Heart left ventricle (tissue), 16 donors: Measurements from ENCODE around the gene GPR39. TPM values are rescaled to one million over a fixed set of nuclear protein-coding genes. Genes with fewer than 3 reads are reported as not detected.

ENCODE experiments used
- ATAC-seq, 4 donors: fragments of 200-7000 bp; cut with Tn5 transposase; one replicate each; pipeline ENCODE4 v1.9.1; 2020 to 2022; ENCODE audit warnings: moderate library complexity in 4 of 4, mild to moderate bottlenecking in 3 of 4, moderate number of reproducible peaks in 1 of 4
- DNase-seq, 5 donors: peaks; one replicate each; pipeline ENCODE4 v3.0.0-alpha.2; 2020
- H3K27ac ChIP-seq, 12 donors: fragments of 200-600 bp; sonication (generic) in 4 of 12; one replicate each; pipeline versions ENCODE4 v1.5.0 to v1.8.0; 2016 to 2022; ENCODE audit warnings: mild to moderate bottlenecking in 2 of 12
- H3K27me3 ChIP-seq, 9 donors: fragments of 200-600 bp; sonication (generic) in 2 of 9; one replicate each; pipeline versions ENCODE4 v1.5.1 to v1.8.0; 2016 to 2022; ENCODE audit warnings: mild to moderate bottlenecking in 3 of 9
- H3K36me3 ChIP-seq, 9 donors: fragments of 200-600 bp; sonication (generic) in 2 of 9; one replicate each; pipeline versions ENCODE4 v1.5.0 to v1.8.0; 2018 to 2022; ENCODE audit warnings: mild to moderate bottlenecking in 2 of 9
- H3K4me1 ChIP-seq, 12 donors: fragments of 200-600 bp; sonication (generic) in 4 of 12; one replicate each; pipeline versions ENCODE4 v1.5.0 to v1.8.0; 2016 to 2022; ENCODE audit warnings: mild to moderate bottlenecking in 3 of 12
- H3K4me3 ChIP-seq, 12 donors: fragments of 200-600 bp; sonication (generic) in 4 of 12; one replicate each; pipeline versions ENCODE4 v1.5.0 to v1.8.0; 2017 to 2022; ENCODE audit warnings: mild to moderate bottlenecking in 9 of 12, moderate library complexity in 4 of 12
- H3K9me3 ChIP-seq, 12 donors: fragments of 200-600 bp; sonication (generic) in 4 of 12; one replicate each; pipeline versions ENCODE4 v1.5.0 to v1.8.0; 2016 to 2022; ENCODE audit warnings: mild to moderate bottlenecking in 1 of 12
- POLR2A ChIP-seq, 2 donors: fragments of 450-650 bp; IDR thresholded peaks; one replicate each; pipeline ENCODE4 v1.6.1; 2017; ENCODE audit warnings: antibody characterized with exemption in 2 of 2, mild to moderate bottlenecking in 2 of 2, moderate library complexity in 2 of 2
- WGBS, 4 donors: extraction: QIAGEN DNeasy Blood & Tissue Kit in 2 of 4; methylation state at CpG; one replicate each; pipeline versions ENCODE4 v1.1.5 to v1.1.7; 2013 to 2018; 5-methylcytosine and 5-hydroxymethylcytosine counted together
- intact Hi-C, 10 donors: fragments of 100-400 bp; cut with DNase I; formaldehyde crosslinking; loops; one replicate each; pipeline versions ENCODE4 v1.11.1 to v1.14.2; 2022
- polyA plus RNA-seq, 2 donors: library from polyadenylated mRNA; stranded (reverse); fragments of 200-250 nt; gene quantifications; one replicate each; pipeline ENCODE4 v1.2.3, GENCODE V29; 2013
- total RNA-seq, 9 donors: library from RNA; depleted of rRNA in 2 of 9; stranded (reverse); fragments of >200 nt in 2 of 9; fragmentation: NEBNext Ultra II Directional in 3 of 9; extraction: Animal tissue kit (Norgen Biotek cat#: 25700) in 3 of 9; gene quantifications; one replicate each; pipeline versions ENCODE4 v1.1.0 to v1.2.4, GENCODE V29; 2016 to 2023
- TF ChIP-seq, protein P1 (sequence below), 12 donors: fragments of 200-600 bp; sonication (generic) in 4 of 12; IDR thresholded peaks; one replicate each; pipeline versions ENCODE4 v1.5.0 to v1.8.0; 2018 to 2022; ENCODE audit warnings: antibody characterized with exemption in 12 of 12, mild to moderate bottlenecking in 5 of 12
- donor health status: ischemic (EF 13 %, LVEDD 7.1; RV severe dilation, severe dysfunction).
- donor health status: healthy with polysubstance abuse.
- donor health status: DM: no; HTN: yes; CAD: no.
- donor health status: DM: no; HTN: no; CAD: no.
- donor health status: ischemic (EF 25% LVEDD 6.9; RV normal size, moderate dysfunction).
- donor health status: ischemic (EF 25% LVEDD 5.7; RV mildly dilated, moderate dysfunction).
- donor health status: healthy.
- donor health status: DM: yes; HTN: yes; CAD: no.
- donor health status: ischemic (EF 35%, LVEDD 5.7; RV mildly dilated, moderate dysfunction).
- donor health status: nonischemic (EF 11% LVEDD 7.7; RV severe dilation, severe dysfunction).
- donor health status: DM: yes; HTN: yes; CAD: no.
- donor health status: PGD.
- donor health status: ischemic (EF 29% LVEDD 5.4; RV normal size, mild dysfunction).
- donor health status: nonischemic (EF 23%, LVEDD 6.1; RV moderate dilation, normal function).

GPR39 gene
- total and polyA plus RNA-seq, 11 donors = 0.11 TPM; not detected in 10

DNA sequence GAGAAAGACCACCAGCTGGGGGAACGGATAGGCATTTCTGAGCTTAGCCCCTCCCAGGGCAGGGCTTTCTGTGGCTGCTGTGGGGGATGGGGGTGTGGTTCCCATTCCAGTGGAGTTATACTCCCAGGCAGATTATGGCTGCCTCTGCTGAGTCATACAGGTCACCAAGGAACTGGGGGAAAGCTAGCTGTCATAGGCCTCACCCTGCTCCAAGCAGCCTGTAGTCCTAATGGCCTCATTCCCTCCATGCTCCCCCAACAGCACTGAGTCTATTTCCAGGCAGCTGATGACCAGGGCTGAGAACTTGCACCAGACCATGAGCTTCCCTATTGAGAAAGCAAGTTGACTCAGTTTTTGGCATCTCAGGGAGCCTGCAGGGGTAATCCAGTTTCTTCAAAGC lies 87.1 kb downstream of the GPR39 start:
- no peak overlapping the region for H3K27ac ChIP-seq

DNA sequence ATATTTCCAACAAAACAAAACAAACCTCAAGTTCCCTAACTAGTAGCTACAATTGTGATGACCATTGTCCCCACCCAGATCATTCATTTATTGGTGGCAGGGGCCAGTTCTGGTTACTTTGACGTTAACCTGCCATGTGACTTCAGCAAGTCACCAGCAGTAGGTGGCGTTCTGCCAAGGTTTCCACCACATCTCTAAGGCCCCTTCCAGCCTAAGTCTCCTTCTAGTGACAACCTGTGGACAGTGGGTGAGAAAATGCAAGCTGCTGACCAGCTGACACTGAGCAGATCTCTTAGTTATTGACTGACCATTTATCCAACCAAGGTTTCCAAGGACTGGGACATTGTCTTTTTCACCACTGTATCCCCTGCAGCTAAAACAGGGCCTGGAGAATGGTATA lies 98.4 kb downstream of the GPR39 start:
- intact Hi-C loops = no loop called here
- 26 to 36% (median 30%) methylated on average over 2 of the region's 2 CpGs for WGBS, 4 donors
- peaks cover 0 to 4% (median 0%) of the 10 kb centered on the region in 12 donors for H3K9me3 ChIP-seq
- ATAC-seq (no peak), DNase-seq (no peak)
- peaks cover 0 to under 1% (median 0%) of the 10 kb centered on the region in 9 donors for H3K27me3 ChIP-seq
- no peak overlapping the region for H3K4me3 ChIP-seq
- no peak overlapping the region for H3K27ac ChIP-seq
- H3K36me3 ChIP-seq = no peaks in the 10 kb centered on the region
- TF ChIP-seq, protein P1, sequence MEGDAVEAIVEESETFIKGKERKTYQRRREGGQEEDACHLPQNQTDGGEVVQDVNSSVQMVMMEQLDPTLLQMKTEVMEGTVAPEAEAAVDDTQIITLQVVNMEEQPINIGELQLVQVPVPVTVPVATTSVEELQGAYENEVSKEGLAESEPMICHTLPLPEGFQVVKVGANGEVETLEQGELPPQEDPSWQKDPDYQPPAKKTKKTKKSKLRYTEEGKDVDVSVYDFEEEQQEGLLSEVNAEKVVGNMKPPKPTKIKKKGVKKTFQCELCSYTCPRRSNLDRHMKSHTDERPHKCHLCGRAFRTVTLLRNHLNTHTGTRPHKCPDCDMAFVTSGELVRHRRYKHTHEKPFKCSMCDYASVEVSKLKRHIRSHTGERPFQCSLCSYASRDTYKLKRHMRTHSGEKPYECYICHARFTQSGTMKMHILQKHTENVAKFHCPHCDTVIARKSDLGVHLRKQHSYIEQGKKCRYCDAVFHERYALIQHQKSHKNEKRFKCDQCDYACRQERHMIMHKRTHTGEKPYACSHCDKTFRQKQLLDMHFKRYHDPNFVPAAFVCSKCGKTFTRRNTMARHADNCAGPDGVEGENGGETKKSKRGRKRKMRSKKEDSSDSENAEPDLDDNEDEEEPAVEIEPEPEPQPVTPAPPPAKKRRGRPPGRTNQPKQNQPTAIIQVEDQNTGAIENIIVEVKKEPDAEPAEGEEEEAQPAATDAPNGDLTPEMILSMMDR (IDR thresholded peaks at IDR 0.05) = no peak
- no peak for TF ChIP-seq POLR2A (IDR thresholded peaks at IDR 0.05)
- no peaks in the 10 kb centered on the region for H3K4me1 ChIP-seq

More for the DNA sequence above, 87.1 kb downstream of the GPR39 start:
- no peak for DNase-seq
- H3K4me3 ChIP-seq = no peak overlapping the region
- ATAC-seq = no peak
- H3K36me3 ChIP-seq = no peaks in the 10 kb centered on the region
- H3K9me3 ChIP-seq = peaks cover 0 to 31% (median 4%) of the 10 kb centered on the region in 12 donors
- peaks cover 0 to 2% (median 0%) of the 10 kb centered on the region in 9 donors for H3K27me3 ChIP-seq
- intact Hi-C loops = no loop called here
- TF ChIP-seq POLR2A (IDR thresholded peaks at IDR 0.05) = no peak
- TF ChIP-seq, protein P1 (IDR thresholded peaks at IDR 0.05) = no peak
- H3K4me1 ChIP-seq = no peaks in the 10 kb centered on the region
- WGBS, 4 donors = 69 to 83% (median 71%) methylated on average over 1 of the region's 1 CpG; no CpG with 5 or more reads in 1 of the 4 donors

DNA sequence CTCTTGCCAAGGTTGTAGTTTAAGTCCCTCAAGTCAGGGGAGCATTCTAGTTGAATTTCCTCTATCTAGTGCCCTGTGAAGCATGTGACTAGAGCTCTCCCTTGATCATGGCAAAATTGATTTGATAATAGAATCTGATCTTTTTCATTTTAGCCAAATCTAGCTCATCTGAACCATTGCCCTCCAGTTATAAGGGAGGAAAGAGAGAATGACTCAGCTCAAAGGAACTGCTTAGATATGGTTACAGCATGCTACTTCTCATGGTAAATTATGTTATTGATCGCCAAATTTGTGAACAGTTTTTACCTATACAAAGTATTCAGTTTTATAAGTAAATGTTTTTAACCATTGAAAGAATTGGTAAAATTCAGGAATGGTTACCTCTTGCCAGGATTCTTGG lies 100.8 kb downstream of the GPR39 start:
- WGBS, 4 donors = 87 to 96% (median 89%) methylated on average over 1 of the region's 1 CpG
- Histone ChIP-seq H3K4me1 (no peaks in the 10 kb centered on the region), H3K27me3 (peaks cover 0 to 3% (median 0%) of the 10 kb centered on the region in 9 donors), H3K27ac (no peak overlapping the region), H3K9me3 (no peaks in the 10 kb centered on the region), H3K36me3 (no peaks in the 10 kb centered on the region), H3K4me3 (no peak overlapping the region)
- no peak for TF ChIP-seq POLR2A (IDR thresholded peaks at IDR 0.05)
- TF ChIP-seq, protein P1 (IDR thresholded peaks at IDR 0.05) = no peak
- ATAC-seq (no peak), DNase-seq (no peak)
- intact Hi-C loops = no loop called here

DNA sequence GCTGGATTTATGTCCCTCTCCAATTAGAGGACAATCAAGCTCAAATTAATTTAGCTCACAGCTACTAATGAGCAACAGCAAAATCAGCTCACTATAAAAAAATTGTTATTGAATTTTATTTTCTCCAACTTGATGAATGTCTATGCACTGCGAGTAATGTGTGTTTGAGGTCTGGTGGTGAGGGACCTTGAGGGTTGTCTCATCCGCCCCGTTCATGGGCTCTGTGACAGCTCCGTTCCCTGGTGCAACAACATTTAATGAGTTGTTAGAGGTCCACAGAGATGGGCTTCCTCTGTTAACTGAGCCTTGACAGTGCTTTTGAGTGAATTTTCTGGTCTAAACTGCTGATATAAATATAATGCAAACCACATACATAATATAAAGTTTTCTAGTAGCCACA lies 101.7 kb downstream of the GPR39 start:
- Histone ChIP-seq H3K27me3 (peaks cover 0 to 3% (median 0%) of the 10 kb centered on the region in 9 donors), H3K4me1 (no peaks in the 10 kb centered on the region), H3K27ac (no peak overlapping the region), H3K9me3 (no peaks in the 10 kb centered on the region), H3K4me3 (no peak overlapping the region), H3K36me3 (no peaks in the 10 kb centered on the region)
- TF ChIP-seq, protein P1 (IDR thresholded peaks at IDR 0.05) = no peak
- no peak for TF ChIP-seq POLR2A (IDR thresholded peaks at IDR 0.05)
- DNase-seq (no peak), ATAC-seq (no peak)
- intact Hi-C loops = no loop called here
- 79 to 82% (median 81%) methylated on average over 4 of the region's 4 CpGs for WGBS, 4 donors
